Smooth muscle cell (in vitro differentiated cells): ENCODE results near the gene POLD3. TPM values are rescaled to one million over a fixed set of nuclear protein-coding genes. Genes with fewer than 3 reads are reported as not detected.

Experiments used
- DNase-seq: peaks from one replicate; lab custom pipeline; 2025; ENCODE audit not compliant: unreplicated experiment; lab: John Stamatoyannopoulos, UW
- H2AFZ ChIP-seq: fragments of 200-600 bp; sonication (generic); 2 replicates; pipeline ENCODE4 v1.6.0; 2016; ENCODE audit warnings: antibody characterized with exemption, low read depth, mild to moderate bottlenecking
- H3F3A ChIP-seq: fragments of 200-600 bp; sonication (generic); 2 replicates; pipeline ENCODE4 v1.6.0; 2017; ENCODE audit warnings: antibody characterized with exemption, low read depth
- H3K27ac ChIP-seq: fragments of 200-600 bp; sonication (generic); 2 replicates; pipeline ENCODE4 v1.5.1; 2016; ENCODE audit warnings: low read depth, mild to moderate bottlenecking
- H3K27me3 ChIP-seq: fragments of 200-600 bp; sonication (generic); 2 replicates; pipeline ENCODE4 v1.6.1; 2016; ENCODE audit warnings: low read depth, mild to moderate bottlenecking
- H3K36me3 ChIP-seq: fragments of 200-600 bp; sonication (generic); 2 replicates; pipeline ENCODE4 v1.5.1; 2016; ENCODE audit warnings: low read depth
- H3K4me1 ChIP-seq: fragments of 200-600 bp; sonication (generic); 2 replicates; pipeline ENCODE4 v1.5.1; 2016; ENCODE audit warnings: low read depth
- H3K4me2 ChIP-seq: fragments of 200-600 bp; sonication (generic); 2 replicates; pipeline ENCODE4 v1.6.0; 2016; ENCODE audit warnings: mild to moderate bottlenecking
- H3K4me3 ChIP-seq: fragments of 200-600 bp; sonication (generic); 2 replicates; pipeline ENCODE4 v1.5.1; 2016; ENCODE audit warnings: mild to moderate bottlenecking
- H3K79me2 ChIP-seq: fragments of 200-600 bp; sonication (generic); 2 replicates; pipeline ENCODE4 v1.6.0; 2016; ENCODE audit warnings: low read depth, mild to moderate bottlenecking
- H3K9ac ChIP-seq: fragments of 200-600 bp; sonication (generic); 2 replicates; pipeline ENCODE4 v1.6.0; 2016; ENCODE audit warnings: low read depth
- H3K9me3 ChIP-seq: fragments of 200-600 bp; sonication (generic); replicated peaks from 2 replicates; pipeline ENCODE4 v1.5.1; 2016; ENCODE audit warnings: low read depth
- H4K20me1 ChIP-seq: fragments of 200-600 bp; sonication (generic); 2 replicates; pipeline ENCODE4 v1.6.0; 2016; ENCODE audit warnings: low read depth
- WGBS: methylation state at CpG from one replicate; pipeline ENCODE4 v1.1.7; 2016; ENCODE audit warnings: low lambda C conversion rate; 5-methylcytosine and 5-hydroxymethylcytosine counted together
- polyA plus RNA-seq: library from polyadenylated mRNA; unstranded; fragments of >200 nt; fragmentation: Nextera tagmentation; extraction: Ambion mirVana; gene quantifications from 2 replicates; pipeline ENCODE4 v1.2.1, GENCODE V29; 2016
- total RNA-seq: library from RNA; depleted of rRNA; stranded (reverse); fragments of >200 nt; gene quantifications from 2 replicates; pipeline ENCODE4 v1.2.3, GENCODE V29; 2014
- TF ChIP-seq, protein P1 (sequence below): fragments of 200-600 bp; sonication (generic); IDR thresholded peaks from 2 replicates; pipeline ENCODE4 v1.5.1; 2017; ENCODE audit warnings: borderline replicate concordance, mild to moderate bottlenecking, antibody characterized with exemption; ENCODE audit not compliant: insufficient read depth, poor library complexity, severe bottlenecking

The POLD3 gene
- total and polyA plus RNA-seq, 2 experiments from 2014 or later, result 21.0 to 33.9 TPM

DNA sequence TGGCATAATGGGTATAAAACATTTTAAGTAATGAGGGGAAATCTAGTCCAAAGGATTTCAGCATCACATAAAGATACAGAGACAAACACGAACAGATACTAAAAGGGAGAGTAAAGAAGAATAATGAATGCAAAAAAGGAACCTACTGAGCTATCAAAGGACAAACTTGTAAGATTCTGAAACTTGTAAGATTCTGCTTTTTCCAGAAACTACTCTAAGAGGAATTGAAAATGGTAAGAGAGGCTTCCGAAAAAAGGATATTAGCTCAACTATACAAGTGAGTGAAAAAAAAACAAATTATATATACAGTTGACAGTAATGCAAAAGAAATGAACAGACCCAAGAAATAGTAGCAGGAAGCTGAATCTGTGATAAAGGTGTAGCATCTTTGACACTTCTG lies 37.7 kb downstream of the POLD3 start:
- Histone ChIP-seq H3K9me3 (no peaks in the 10 kb centered on the region), H4K20me1 (no peaks in the 10 kb centered on the region), H3K9ac (no peak overlapping the region), H3K27ac (no peak overlapping the region), H2AFZ (no peak overlapping the region), H3K27me3 (no peaks in the 10 kb centered on the region), H3K4me2 (no peak overlapping the region), H3K4me1 (no peaks in the 10 kb centered on the region), H3F3A (peaks cover 6% of the 10 kb centered on the region), H3K4me3 (no peak overlapping the region), H3K36me3 (no peaks in the 10 kb centered on the region), H3K79me2 (no peaks in the 10 kb centered on the region)
- 48% methylated on average over 2 of the region's 2 CpGs for WGBS
- no peak for DNase-seq
- TF ChIP-seq, protein P1, sequence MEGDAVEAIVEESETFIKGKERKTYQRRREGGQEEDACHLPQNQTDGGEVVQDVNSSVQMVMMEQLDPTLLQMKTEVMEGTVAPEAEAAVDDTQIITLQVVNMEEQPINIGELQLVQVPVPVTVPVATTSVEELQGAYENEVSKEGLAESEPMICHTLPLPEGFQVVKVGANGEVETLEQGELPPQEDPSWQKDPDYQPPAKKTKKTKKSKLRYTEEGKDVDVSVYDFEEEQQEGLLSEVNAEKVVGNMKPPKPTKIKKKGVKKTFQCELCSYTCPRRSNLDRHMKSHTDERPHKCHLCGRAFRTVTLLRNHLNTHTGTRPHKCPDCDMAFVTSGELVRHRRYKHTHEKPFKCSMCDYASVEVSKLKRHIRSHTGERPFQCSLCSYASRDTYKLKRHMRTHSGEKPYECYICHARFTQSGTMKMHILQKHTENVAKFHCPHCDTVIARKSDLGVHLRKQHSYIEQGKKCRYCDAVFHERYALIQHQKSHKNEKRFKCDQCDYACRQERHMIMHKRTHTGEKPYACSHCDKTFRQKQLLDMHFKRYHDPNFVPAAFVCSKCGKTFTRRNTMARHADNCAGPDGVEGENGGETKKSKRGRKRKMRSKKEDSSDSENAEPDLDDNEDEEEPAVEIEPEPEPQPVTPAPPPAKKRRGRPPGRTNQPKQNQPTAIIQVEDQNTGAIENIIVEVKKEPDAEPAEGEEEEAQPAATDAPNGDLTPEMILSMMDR, result no peak

DNA sequence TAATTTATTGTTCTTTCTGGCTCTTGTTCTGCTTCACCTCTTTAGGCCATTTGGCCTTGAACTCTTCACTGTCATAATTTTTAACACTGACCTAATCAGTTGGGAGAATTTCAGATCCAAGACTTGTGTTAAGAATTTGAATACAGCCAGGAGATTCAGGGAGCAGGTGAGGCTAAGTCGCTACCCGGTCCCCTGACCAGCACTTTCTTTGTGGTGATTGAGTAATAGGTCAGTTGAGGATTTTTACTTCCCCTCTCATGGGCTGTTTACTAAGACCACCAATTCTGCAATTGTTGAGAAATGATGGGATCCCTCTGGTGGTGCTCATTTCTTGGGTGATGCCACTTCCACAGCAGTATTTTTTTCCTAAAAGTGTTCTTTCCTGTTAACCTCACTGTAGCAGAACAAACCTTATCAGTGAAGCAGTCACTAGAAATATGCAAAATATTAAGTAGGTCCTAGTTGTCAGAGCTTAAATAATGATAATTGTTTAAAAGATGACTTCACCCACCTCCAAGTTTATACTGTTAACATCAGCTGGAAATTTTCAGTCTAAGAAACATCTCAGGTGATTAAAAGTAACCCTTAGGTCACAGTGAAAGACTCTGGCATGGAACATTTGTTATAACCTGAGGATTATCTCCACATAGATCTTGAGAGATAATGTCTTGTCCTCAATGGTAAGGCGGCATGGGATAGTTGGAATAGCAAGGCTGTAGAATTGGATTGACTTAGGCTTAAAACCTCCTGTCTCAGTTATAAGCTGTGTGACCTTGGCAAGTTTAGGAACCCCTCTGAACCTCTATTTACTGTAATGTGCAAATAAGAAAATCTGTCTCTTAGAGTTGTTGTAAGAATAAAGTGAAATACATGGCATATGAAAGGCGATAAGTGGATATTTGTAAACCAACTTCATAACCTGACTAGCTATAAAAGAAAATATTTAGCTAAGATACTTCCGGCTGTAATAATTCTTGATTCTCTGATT lies 41.3 kb downstream of the POLD3 start:
- 90% methylated on average over 5 of the region's 5 CpGs for WGBS
- Histone ChIP-seq H3K27me3 (no peaks in the 10 kb centered on the region), H3K36me3 (no peaks in the 10 kb centered on the region), H3K4me2 (no peak overlapping the region), H2AFZ (no peak overlapping the region), H3K9ac (no peak overlapping the region), H4K20me1 (no peaks in the 10 kb centered on the region), H3F3A (peaks cover 15% of the 10 kb centered on the region), H3K27ac (peak overlapping the region; percentile 4), H3K4me1 (peaks cover 12% of the 10 kb centered on the region), H3K9me3 (no peaks in the 10 kb centered on the region), H3K79me2 (no peaks in the 10 kb centered on the region), H3K4me3 (no peak overlapping the region)
- TF ChIP-seq, protein P1, result no peak
- DNase-seq, result no peak

DNA sequence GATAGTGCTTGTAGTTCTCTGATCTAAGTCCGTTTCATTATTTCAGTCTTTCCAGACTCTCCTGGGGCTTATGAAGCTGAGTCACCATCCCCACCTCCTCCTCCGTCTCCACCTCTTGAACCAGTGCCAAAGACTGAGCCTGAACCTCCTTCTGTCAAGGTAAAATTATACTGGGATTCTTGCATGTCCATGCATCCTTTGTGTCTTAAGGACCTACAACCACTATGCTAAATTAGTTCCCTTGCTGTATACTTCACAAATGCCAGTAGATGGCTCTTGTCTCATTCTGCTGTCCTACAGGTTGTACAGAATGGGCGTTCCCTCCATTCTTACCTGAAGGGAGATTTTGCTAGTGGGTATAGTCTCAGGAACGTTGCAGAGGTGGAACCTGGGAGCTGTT lies 42.2 kb downstream of the POLD3 start:
- DNase-seq, result no peak
- WGBS, result 57% methylated on average over 4 of the region's 4 CpGs
- H2AFZ ChIP-seq, result no peak overlapping the region

More for the DNA sequence above, 42.2 kb downstream of the POLD3 start:
- H3K27me3 ChIP-seq, result no peaks in the 10 kb centered on the region
- no peak overlapping the region for H3K9ac ChIP-seq
- H3K79me2 ChIP-seq, result no peaks in the 10 kb centered on the region
- H3K9me3 ChIP-seq, result no peaks in the 10 kb centered on the region
- H4K20me1 ChIP-seq, result no peaks in the 10 kb centered on the region
- peaks cover 18% of the 10 kb centered on the region for H3F3A ChIP-seq
- H3K27ac ChIP-seq, result peak overlapping the region; percentile 6
- peaks cover 21% of the 10 kb centered on the region for H3K4me1 ChIP-seq
- H3K4me3 ChIP-seq, result no peak overlapping the region
- H3K4me2 ChIP-seq, result no peak overlapping the region
- H3K36me3 ChIP-seq, result no peaks in the 10 kb centered on the region
- TF ChIP-seq, protein P1, result peak; percentile 20
